SK-N-SH (cell line): ENCODE data around the gene SLC35F6. TPM values are rescaled to one million over a fixed set of nuclear protein-coding genes. Genes with fewer than 3 reads are reported as not detected.

Experiments used
- CTCF ChIA-PET: fragments of 300-600, 350-600 bp; formaldehyde crosslinking; extraction: SDS; loops from one replicate; lab custom pipeline; 2021; lab: Yijun Ruan, JAX
- POLR2A ChIA-PET: fragments of 350-600 bp; sonication (Branson Sonifier 250); formaldehyde crosslinking; extraction: SDS; loops from one replicate; lab custom pipeline; 2020; ENCODE audit warnings: antibody characterized with exemption, inconsistent platforms; lab: Yijun Ruan, JAX
- DNase-seq: peaks from one replicate; pipeline ENCODE4 v3.0.0; 2012
- H2AFZ ChIP-seq: fragments of 200-600 bp; sonication (generic); 2 replicates; pipeline ENCODE4 v1.8.1; 2016; ENCODE audit warnings: antibody characterized with exemption, mild to moderate bottlenecking, low read depth
- H3F3A ChIP-seq: fragments of 200-600 bp; sonication (generic); replicated peaks from 2 replicates; pipeline ENCODE3; 2016; ENCODE audit warnings: antibody characterized with exemption, mild to moderate bottlenecking; ENCODE audit not compliant: insufficient read depth
- H3K27ac ChIP-seq, 2 experiments: fragments of 200-500 bp in 1 of 2; fragments of 200-600 bp in 1 of 2; sonication (Bioruptor generic) in 1 of 2; sonication (generic), shearing (Covaris generic) in 1 of 2; 2 replicates each; pipeline versions ENCODE4 v1.5.1 to v1.6.1; 2014 to 2016; ENCODE audit warnings: low read depth in 2 of 2, inconsistent platforms in 1 of 2, low read length in 1 of 2, mild to moderate bottlenecking in 1 of 2, mixed read lengths in 1 of 2
- H3K27me3 ChIP-seq: fragments of 200-600 bp; sonication (generic), shearing (Covaris generic); 2 replicates; pipeline ENCODE4 v1.6.1; 2016; ENCODE audit warnings: mixed run types; ENCODE audit not compliant: insufficient read depth
- H3K36me3 ChIP-seq, 2 experiments: fragments of 200-500 bp in 1 of 2; fragments of 200-600 bp in 1 of 2; sonication (Bioruptor generic) in 1 of 2; sonication (generic) in 1 of 2; replicated peaks in 1 of 2; 2 replicates each; pipeline versions ENCODE3 to v1.5.1; 2014 to 2016; ENCODE audit warnings: low read length in 1 of 2, mild to moderate bottlenecking in 1 of 2; ENCODE audit not compliant: insufficient read depth in 2 of 2, control insufficient read depth in 1 of 2
- H3K4me1 ChIP-seq, 2 experiments: fragments of 200-500 bp in 1 of 2; fragments of 200-600 bp in 1 of 2; sonication (Bioruptor generic) in 1 of 2; sonication (generic), shearing (Covaris generic) in 1 of 2; 2 replicates each; pipeline versions ENCODE4 v1.5.1 to v1.6.1; 2014 to 2016; ENCODE audit warnings: low read depth in 1 of 2, low read length in 1 of 2, mixed run types in 1 of 2; ENCODE audit not compliant: insufficient read depth in 2 of 2, control insufficient read depth in 1 of 2
- H3K4me2 ChIP-seq: fragments of 200-600 bp; sonication (generic), shearing (Covaris generic); 2 replicates; pipeline ENCODE4 v1.6.1; 2017; ENCODE audit warnings: mixed run types
- H3K4me3 ChIP-seq, 2 experiments: fragments of 200-500 bp in 1 of 2; fragments of 200-600 bp in 1 of 2; sonication (Bioruptor generic) in 1 of 2; sonication (generic), shearing (Covaris generic) in 1 of 2; 2 replicates each; pipeline versions ENCODE4 v1.5.1 to v1.8.1; 2014 to 2016; ENCODE audit warnings: low read depth in 2 of 2, inconsistent platforms in 1 of 2, low read length in 1 of 2, mild to moderate bottlenecking in 1 of 2, mixed read lengths in 1 of 2, moderate library complexity in 1 of 2
- H3K79me2 ChIP-seq: fragments of 200-600 bp; sonication (generic); 2 replicates; pipeline ENCODE4 v1.8.1; 2017; ENCODE audit warnings: mild to moderate bottlenecking; ENCODE audit not compliant: insufficient read depth
- H3K9ac ChIP-seq: fragments of 200-600 bp; sonication (generic); 2 replicates; pipeline ENCODE4 v1.6.1; 2017; ENCODE audit warnings: mixed run types
- H3K9me2 ChIP-seq: fragments of 200-600 bp; sonication (generic); 2 replicates; pipeline ENCODE4 v1.6.1; 2017; ENCODE audit warnings: mixed run types
- H3K9me3 ChIP-seq: fragments of 200-600 bp; sonication (generic); 2 replicates; pipeline ENCODE4 v1.6.1; 2017; ENCODE audit warnings: mixed run types, mild to moderate bottlenecking, moderate library complexity
- H4K20me1 ChIP-seq: fragments of 200-600 bp; sonication (generic); 2 replicates; pipeline ENCODE4 v1.6.1; 2017; ENCODE audit warnings: mild to moderate bottlenecking, mixed run types; ENCODE audit not compliant: insufficient read depth
- ELF1 ChIP-seq: IDR thresholded peaks from 2 replicates; pipeline ENCODE4 v1.4.0; 2012
- EP300 ChIP-seq, 2 experiments: IDR thresholded peaks; 2 replicates each; pipeline versions ENCODE4 v1.4.0 to v1.6.1; 2012; ENCODE audit warnings: borderline replicate concordance in 1 of 2, low read depth in 1 of 2, low read length in 1 of 2
- JUND ChIP-seq: IDR thresholded peaks from 2 replicates; pipeline ENCODE4 v1.4.0; 2012
- MXI1 ChIP-seq: IDR thresholded peaks from 2 replicates; pipeline ENCODE4 v1.6.1; 2012; ENCODE audit warnings: mild to moderate bottlenecking, low read depth, low read length, improper control_type of control experiment
- POLR2AphosphoS5 ChIP-seq: IDR thresholded peaks from 2 replicates; pipeline ENCODE4 v1.6.1; 2012; ENCODE audit warnings: low read depth, low read length
- RCOR1 ChIP-seq: fragments of 150-350 bp; IDR thresholded peaks from 2 replicates; pipeline ENCODE4 v1.6.1; 2017; ENCODE audit warnings: antibody characterized with exemption, low read length
- RFX5 ChIP-seq: IDR thresholded peaks from 2 replicates; pipeline ENCODE4 v1.6.1; 2012; ENCODE audit warnings: mild to moderate bottlenecking, improper control_type of control experiment, low read length
- SIN3A ChIP-seq: IDR thresholded peaks from 2 replicates; pipeline ENCODE4 v1.6.1; 2012; ENCODE audit warnings: low read depth, mild to moderate bottlenecking, low read length, moderate library complexity, borderline replicate concordance
- TAF1 ChIP-seq: IDR thresholded peaks from 2 replicates; pipeline ENCODE4 v1.6.1; 2012; ENCODE audit warnings: low read depth, mild to moderate bottlenecking, low read length, moderate library complexity, borderline replicate concordance
- TCF12 ChIP-seq: IDR thresholded peaks from 2 replicates; pipeline ENCODE4 v1.4.0; 2012
- YY1 ChIP-seq: IDR thresholded peaks from 2 replicates; pipeline ENCODE4 v1.4.0; 2012; ENCODE audit warnings: low read depth, mild to moderate bottlenecking
- WGBS: methylation state at CpG from one replicate; pipeline ENCODE4 v1.1.6; 2017; ENCODE audit warnings: low lambda C conversion rate; 5-methylcytosine and 5-hydroxymethylcytosine counted together
- polyA plus RNA-seq, 3 experiments: library from polyadenylated mRNA; depleted of rRNA; stranded (reverse); fragments of >200 nt; gene quantifications; 2 replicates each; pipeline ENCODE4 v1.2.3, GENCODE V29; 2012
- TF ChIP-seq, protein P1 (sequence below): fragments of 200-600 bp; sonication (generic); IDR thresholded peaks from 2 replicates; pipeline ENCODE4 v1.6.1; 2017; ENCODE audit warnings: antibody characterized with exemption, mild to moderate bottlenecking, moderate library complexity
- TF ChIP-seq, protein P2 (sequence below): IDR thresholded peaks from 2 replicates; pipeline ENCODE4 v1.4.0; 2012; ENCODE audit warnings: low read depth, borderline replicate concordance
- TF ChIP-seq, protein P3 (sequence below): IDR thresholded peaks from 2 replicates; pipeline ENCODE4 v1.4.0; 2012; ENCODE audit warnings: low read depth
- TF ChIP-seq, protein P4 (sequence below): IDR thresholded peaks from 2 replicates; pipeline ENCODE4 v1.4.0; 2012; ENCODE audit warnings: low read depth, borderline replicate concordance

Gene SLC35F6
- polyA plus RNA-seq, 1 of the 3 experiments (the other 2 are of a cell fraction) = 16.0 TPM

DNA sequence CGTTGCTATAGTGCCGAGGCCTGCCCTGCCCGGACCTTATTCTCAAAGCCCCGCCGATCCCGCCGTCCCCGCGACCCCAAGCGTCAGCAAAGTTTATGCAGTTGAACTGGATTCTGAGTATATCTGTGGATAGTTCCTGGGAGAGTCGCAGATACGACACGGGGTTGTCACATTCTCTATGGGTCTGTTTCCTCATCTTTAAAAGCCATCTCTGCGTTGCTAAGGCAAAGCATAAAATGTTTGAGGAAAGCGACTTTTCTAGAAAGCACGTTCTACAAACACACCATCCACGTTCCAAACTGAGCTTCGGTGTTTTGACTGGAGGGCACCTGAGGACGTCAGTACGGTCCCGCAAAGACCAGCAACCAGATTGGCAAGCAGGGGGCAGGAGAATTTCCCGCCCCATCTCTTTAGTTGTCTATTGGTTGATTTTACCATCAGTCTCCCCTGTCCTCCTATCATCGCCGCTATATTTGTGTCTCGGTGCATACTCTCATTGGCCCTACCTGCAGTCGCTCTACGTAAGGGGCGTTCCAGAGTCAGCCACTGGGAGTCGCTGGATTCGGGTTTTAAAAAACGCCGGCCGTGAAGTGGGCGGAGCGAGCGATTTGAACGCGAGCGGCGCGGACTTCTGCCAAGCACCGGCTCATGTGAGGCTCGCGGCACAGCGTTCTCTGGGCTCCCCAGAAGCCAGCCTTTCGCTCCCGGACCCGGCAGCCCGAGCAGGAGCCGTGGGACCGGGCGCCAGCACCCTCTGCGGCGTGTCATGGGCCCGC, 21.5 kb downstream of the SLC35F6 start, which contains the start of gene CENPA (continued):
- TF ChIP-seq RFX5 (peak; percentile 91), TCF12 (no peak), ELF1 (no peak; the same call in 1 of the 2 replicates), JUND (no peak; the same call in 1 of the 2 replicates), SIN3A (peak; percentile 94), POLR2AphosphoS5 (peak; percentile 52), EP300 (IDR thresholded peaks at IDR 0.05; ENCODE audit: borderline replicate concordance in 1 of 2, low read depth in 1 of 2, low read length in 1 of 2) (0 out of 4 replicates have a peak, but pooled peaks of 1 of the 2 experiments have one; percentile 38)
- TF ChIP-seq, protein P1, sequence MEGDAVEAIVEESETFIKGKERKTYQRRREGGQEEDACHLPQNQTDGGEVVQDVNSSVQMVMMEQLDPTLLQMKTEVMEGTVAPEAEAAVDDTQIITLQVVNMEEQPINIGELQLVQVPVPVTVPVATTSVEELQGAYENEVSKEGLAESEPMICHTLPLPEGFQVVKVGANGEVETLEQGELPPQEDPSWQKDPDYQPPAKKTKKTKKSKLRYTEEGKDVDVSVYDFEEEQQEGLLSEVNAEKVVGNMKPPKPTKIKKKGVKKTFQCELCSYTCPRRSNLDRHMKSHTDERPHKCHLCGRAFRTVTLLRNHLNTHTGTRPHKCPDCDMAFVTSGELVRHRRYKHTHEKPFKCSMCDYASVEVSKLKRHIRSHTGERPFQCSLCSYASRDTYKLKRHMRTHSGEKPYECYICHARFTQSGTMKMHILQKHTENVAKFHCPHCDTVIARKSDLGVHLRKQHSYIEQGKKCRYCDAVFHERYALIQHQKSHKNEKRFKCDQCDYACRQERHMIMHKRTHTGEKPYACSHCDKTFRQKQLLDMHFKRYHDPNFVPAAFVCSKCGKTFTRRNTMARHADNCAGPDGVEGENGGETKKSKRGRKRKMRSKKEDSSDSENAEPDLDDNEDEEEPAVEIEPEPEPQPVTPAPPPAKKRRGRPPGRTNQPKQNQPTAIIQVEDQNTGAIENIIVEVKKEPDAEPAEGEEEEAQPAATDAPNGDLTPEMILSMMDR = no peak
- TF ChIP-seq, protein P2, sequence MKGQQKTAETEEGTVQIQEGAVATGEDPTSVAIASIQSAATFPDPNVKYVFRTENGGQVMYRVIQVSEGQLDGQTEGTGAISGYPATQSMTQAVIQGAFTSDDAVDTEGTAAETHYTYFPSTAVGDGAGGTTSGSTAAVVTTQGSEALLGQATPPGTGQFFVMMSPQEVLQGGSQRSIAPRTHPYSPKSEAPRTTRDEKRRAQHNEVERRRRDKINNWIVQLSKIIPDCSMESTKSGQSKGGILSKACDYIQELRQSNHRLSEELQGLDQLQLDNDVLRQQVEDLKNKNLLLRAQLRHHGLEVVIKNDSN = no peak
- TF ChIP-seq, protein P3, sequence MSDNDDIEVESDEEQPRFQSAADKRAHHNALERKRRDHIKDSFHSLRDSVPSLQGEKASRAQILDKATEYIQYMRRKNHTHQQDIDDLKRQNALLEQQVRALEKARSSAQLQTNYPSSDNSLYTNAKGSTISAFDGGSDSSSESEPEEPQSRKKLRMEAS = peak; percentile 98

DNA sequence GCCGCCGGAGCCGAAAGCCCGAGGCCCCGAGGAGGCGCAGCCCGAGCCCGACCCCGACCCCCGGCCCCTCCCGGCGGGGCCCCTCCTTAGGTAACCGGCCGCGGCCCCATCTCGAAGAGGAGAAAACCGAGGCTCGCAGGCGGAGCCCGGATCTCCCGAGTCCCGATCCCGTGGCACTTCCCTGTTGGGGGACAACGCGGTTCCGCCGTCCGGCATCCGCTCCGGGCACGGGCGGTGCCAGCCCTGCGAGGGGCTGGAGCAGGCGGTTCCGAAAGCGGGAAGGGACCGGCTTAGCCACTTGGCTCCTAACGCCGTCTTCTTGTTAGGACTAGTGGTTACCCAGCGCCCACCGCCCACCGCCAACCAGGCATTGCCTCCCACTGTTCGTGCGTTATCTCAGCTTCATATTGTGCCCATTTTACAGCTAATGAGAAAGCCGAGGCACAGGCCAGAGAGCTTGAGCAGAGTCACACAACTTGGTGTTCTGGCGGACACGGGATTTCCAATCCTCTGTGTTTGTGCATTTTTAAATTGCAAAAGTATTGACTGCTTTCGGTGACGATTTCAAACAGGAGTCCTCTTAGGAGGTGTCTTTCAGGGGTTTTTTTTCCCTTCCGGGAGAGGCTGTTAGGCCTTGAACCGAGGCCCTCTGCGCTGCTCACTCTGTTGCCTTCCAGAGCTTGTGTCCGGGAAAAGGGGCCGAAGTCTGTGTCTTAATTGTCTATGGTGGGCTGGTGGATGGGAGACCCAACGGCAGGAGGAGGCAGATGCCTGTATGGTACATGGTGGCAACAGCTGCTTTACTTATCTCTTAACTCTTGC, 22.3 kb downstream of the SLC35F6 start:
- peaks cover 0 to 6% of the 10 kb centered on the region in 2 experiments; a peak in 1 of 4 replicates for H3K4me1 ChIP-seq

More for the DNA sequence above, 22.3 kb downstream of the SLC35F6 start:
- H3K4me3 ChIP-seq = peak overlapping the region; percentile 61 to 75
- ChIA-PET CTCF (interaction anchor here (0.6 to 1.0 kb wide), 6 partner anchors 13 to 317 kb away, joined by 3 to 4 read pairs (median 3); no protein-coding TSS in a partner anchor), POLR2A (interaction anchor here (0.6 kb wide), 1 partner anchor 9 kb away, joined by 3 read pairs; no protein-coding TSS in a partner anchor)
- peak overlapping the region; percentile 96 for H3K4me2 ChIP-seq
- WGBS = 3% methylated on average over 38 of the region's 55 CpGs
- H3K9me3 ChIP-seq = peaks cover 8% of the 10 kb centered on the region; the same call in 1 of the 2 replicates
- DNase-seq = peak; percentile 52
- no peaks in the 10 kb centered on the region for H3K27me3 ChIP-seq
- H3K9me2 ChIP-seq = no peaks in the 10 kb centered on the region
- no peak for TF ChIP-seq TAF1
- 0 out of 2 replicates have a peak, but pooled peaks have one; percentile 11 for TF ChIP-seq ELF1
- TF ChIP-seq MXI1 = no peak
- no peak for TF ChIP-seq YY1
- TF ChIP-seq, protein P4, sequence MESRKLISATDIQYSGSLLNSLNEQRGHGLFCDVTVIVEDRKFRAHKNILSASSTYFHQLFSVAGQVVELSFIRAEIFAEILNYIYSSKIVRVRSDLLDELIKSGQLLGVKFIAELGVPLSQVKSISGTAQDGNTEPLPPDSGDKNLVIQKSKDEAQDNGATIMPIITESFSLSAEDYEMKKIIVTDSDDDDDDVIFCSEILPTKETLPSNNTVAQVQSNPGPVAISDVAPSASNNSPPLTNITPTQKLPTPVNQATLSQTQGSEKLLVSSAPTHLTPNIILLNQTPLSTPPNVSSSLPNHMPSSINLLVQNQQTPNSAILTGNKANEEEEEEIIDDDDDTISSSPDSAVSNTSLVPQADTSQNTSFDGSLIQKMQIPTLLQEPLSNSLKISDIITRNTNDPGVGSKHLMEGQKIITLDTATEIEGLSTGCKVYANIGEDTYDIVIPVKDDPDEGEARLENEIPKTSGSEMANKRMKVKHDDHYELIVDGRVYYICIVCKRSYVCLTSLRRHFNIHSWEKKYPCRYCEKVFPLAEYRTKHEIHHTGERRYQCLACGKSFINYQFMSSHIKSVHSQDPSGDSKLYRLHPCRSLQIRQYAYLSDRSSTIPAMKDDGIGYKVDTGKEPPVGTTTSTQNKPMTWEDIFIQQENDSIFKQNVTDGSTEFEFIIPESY = no peak
- 0 out of 2 replicates have a peak, but pooled peaks have one; percentile 19 for TF ChIP-seq RCOR1
- TF ChIP-seq, protein P3 = peak; percentile 38; the same call in 1 of the 2 replicates
- H3K9ac ChIP-seq = peak overlapping the region; percentile 82
- peaks cover 2 to 16% of the 10 kb centered on the region in 2 experiments for H3K36me3 ChIP-seq
- peak overlapping the region; percentile 18 to 38; a peak in 3 of 4 replicates for H3K27ac ChIP-seq
- peaks cover 10% of the 10 kb centered on the region for H3F3A ChIP-seq
- H3K79me2 ChIP-seq = peaks cover 52% of the 10 kb centered on the region
- peak overlapping the region; percentile 60 for H2AFZ ChIP-seq
- no peaks in the 10 kb centered on the region for H4K20me1 ChIP-seq
